ENCODE results near the gene TPTE2.
"Not testable (repeated sequence)": the region's sequence is repeated elsewhere in the genome, so short reads cannot be mapped to it uniquely, and the experiment has no call there.

TPTE2 gene

GRCh38 chr13:19561127-19561582 lies at the start of gene TPTE2:
Gene TPTE2, minus strand, starts transcription at chr13:19561532. Its CDS starts 58,298 bp downstream, at chr13:19503234.
- not testable (repeated sequence) for DNase-seq (ENCODE audit: low read depth in 2 of 2, low spot score in 1 of 2)

DNA sequence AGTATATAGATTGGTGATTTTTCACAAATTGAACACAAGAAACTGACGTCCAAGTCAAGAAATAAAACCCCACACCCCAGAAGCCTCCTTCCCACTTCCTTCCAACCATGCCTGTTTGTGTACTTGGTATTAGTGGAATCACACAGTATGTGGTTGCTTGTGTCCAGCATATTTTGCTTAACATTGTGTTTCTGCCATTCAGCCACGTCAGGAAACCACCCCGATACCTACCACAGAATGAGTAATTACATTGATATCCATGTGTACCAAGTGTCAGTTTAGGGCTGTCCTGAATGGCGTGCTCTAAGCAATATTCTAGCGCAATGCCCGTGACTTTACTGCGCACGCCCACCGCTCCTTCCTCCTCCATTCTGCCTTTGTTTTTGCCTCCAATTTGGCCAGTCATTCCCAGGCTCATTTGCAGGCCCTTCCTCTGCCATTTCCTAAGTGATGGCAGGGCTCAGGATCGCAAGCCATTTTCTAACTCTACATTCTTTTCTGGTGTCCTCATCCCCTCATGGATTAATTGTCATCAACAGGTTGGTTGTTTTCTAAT lies 46.3 kb upstream of the TPTE2 start:
- no peak for DNase-seq (ENCODE audit: low read depth in 2 of 2, low spot score in 1 of 2)

- no peak for DNase-seq (ENCODE audit: low read depth in 2 of 2, low spot score in 1 of 2)
Measured at GRCh38 chr13:19606737-19607136, 45.4 kb upstream of the TPTE2 start.

DNA sequence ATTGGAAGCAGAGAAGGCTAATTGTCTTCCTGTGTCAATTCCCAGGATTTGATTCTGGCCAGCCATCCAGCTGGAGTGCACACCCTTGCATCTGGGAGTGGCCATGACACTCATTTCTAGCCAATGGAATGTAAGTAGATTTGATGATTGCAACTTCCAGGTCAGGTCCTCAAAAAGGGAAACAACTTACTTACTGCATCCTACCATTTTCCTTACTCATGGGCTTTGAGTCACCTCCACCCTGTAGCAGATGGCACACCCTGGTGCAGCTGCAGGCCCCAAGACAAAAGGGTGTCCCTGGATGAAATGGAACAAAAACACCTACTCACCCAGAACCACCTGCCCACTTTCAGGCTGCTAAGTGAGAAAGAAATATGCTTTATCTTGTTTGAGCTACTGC lies 44.8 kb upstream of the TPTE2 start:
- DNase-seq (ENCODE audit: low read depth in 2 of 2, low spot score in 1 of 2), result no peak

DNA sequence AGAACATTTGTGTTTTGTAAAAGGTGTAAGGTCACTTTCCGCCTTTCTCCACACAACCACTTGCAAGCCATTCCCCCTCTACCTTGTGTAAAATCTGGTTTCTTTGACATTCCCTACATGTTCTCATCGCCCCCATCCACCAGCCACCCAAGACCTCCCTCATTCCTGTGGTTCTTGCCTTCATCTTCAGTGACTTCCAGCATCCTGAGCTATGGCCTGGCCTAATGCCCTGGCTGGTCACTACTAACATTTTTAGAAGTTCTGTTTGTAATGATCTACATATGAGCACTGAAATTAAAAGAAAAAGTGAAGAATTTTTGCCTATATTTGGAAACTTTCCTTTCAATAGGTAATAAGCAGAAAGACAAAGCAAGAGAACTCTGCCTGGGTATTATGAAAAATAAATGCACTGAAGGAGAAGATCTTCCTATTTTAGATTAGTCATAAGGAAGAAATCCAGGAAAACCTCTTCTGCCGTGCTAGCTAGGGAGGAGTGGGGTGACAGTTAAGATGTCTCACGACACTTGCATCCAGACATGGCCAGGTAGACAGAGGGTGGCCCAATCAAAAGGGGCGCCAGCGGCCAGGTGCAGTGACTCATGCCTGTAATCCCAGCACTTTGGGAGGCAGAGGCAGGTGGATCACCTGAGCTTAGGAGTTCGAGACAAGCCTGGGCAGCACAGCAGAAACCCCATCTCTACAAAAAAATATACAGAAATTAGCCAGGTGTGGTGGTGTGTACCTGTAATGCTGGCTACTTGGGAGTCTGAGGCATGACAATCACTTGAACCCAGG lies 44.0 kb upstream of the TPTE2 start:
- DNase-seq (ENCODE audit: low read depth in 2 of 2, low spot score in 1 of 2), result no peak

DNA sequence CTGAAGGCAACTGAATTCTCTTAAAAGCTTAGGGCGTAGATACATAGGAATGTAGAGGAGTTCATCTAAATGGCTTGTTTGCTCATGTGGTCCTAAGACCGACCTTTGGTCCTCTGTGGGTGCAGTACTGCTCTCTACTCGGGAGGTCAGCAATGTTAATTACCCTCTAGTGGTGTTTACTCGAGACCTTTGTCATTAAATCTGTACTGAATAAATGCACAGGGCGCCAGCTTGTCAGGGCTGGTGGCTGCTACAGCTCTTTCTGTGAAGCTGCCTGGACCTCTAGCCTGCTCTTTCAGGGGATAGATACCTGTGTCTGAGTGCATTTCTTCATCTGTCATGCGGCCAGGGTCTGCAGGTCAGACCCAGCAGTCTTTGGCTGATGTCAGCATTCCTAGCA lies 43.0 kb upstream of the TPTE2 start:
- no peak for DNase-seq (ENCODE audit: low read depth in 2 of 2, low spot score in 1 of 2)

DNA sequence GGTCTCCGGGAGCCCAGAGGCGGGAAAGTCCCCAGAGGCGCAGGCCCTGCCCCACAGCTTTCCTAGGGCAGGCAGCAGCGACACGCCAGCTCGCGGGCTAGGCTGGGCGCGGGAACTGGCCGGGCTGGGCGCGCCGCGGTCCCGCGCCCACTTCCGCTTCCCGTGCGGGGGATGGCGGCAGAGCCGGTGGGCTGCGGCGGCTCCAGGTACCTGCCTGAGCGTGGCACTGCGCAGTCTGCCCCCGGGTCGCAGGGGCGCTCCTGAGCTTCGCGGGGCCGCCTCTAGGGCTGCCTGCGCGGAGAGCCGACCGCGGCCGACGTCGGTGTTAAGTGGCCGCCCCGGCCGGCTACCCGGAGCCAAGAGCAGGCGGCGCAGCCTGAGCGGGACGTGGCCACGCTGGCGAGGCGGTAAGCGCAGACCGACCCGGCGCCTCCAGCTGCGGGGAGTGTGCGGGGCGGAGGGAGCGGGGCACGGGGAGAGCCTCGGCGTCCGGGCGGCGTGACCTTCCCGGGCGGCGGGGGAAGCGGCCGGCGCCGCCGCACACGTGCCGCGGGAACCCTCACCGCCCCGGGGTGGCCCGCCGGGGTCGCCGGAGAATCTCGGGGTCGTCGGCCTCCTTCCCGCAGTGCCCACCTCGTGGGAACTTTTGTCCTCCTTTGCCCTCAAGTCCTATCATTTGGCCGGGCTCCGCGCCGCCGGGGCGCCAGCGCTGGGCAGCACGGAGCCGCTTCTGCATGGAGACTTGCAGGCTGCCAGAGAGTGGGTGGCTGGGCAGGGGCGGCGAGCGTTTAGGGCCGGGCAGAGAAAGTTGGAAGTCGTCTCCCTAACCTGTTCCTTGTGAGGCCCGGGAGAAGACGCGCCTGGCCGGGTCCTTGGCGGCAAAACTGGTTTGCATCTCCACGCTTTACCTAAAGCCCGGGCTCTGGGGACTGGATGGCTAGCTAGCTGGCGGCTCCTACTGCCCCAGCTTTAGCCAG lies 40.7 kb upstream of the TPTE2 start:
- DNase-seq (ENCODE audit: low read depth in 2 of 2, low spot score in 1 of 2), result no peak

GRCh38 chr13:19597523-19597922 lies 36.2 kb upstream of the TPTE2 start:
- no peak for DNase-seq (ENCODE audit: low read depth in 2 of 2, low spot score in 1 of 2)

DNA sequence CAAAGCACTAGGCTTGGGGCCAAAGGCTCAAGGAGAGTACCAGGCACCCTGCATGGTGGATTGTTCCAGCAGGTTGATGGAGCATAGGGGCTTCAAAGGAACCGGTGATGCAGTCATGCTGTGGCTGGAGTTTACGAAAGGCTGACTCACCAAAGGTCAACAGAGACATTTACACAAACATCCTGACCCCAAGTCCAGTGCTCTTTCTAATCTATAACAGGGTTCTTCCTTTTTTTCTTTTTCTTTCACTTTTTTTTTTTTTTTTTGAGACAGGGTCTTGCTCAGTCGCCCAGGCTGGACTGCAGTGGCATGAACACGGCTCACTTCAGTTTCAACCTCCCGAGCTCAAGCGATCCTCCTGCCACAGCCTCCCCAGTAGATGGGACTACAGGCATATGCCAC lies 35.6 kb upstream of the TPTE2 start:
- no peak for DNase-seq (ENCODE audit: low read depth in 2 of 2, low spot score in 1 of 2)

- DNase-seq (ENCODE audit: low read depth in 2 of 2, low spot score in 1 of 2), result no peak
Measured at GRCh38 chr13:19596086-19596485, 34.8 kb upstream of the TPTE2 start.

GRCh38 chr13:19592657-19593180 lies 31.4 kb upstream of the TPTE2 start:
- no peak for DNase-seq (ENCODE audit: low read depth in 2 of 2, low spot score in 1 of 2)

- DNase-seq (ENCODE audit: low read depth in 2 of 2, low spot score in 1 of 2), result no peak
Measured at GRCh38 chr13:19591864-19592263, 30.5 kb upstream of the TPTE2 start.

DNA sequence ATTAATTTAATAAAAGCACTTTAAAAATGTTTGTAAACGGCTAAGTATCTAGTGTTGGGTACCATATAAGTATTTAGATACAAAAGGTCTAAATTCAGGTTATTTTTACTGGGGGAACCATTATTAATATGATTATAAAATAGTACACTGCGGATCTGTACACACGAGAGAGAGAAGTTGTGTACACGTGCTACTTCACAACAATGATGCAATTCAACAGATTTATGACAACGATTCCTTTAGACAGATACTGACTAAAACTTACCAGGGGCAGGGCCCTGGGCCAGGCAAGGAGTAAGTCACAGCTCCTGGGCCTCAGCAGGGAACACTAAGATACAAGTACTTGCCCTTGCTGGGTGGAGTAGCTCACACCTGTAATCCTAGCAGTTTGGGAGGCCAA lies 29.1 kb upstream of the TPTE2 start:
- no peak for DNase-seq (ENCODE audit: low read depth in 2 of 2, low spot score in 1 of 2)

DNA sequence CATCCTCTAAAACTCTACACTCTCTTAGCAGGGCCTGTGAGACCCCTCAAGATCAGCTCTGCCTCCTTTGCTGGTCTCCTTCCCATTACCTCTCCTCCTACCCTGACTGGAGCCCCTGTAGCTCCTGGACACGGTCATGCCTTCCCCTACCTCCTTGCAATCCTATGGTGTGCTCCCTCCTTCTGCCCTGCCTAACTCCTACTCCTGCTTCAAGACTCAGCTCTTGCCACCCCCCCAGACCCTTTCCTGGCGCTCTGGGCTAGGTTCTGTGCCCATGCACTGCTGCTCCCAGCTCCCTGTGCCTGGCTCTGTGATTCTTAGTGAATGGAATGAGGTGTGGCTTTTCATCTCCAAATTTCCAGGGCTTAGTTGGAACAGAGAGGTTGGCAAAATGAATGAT lies 28.0 kb upstream of the TPTE2 start:
- no peak for DNase-seq (ENCODE audit: low read depth in 2 of 2, low spot score in 1 of 2)

DNA sequence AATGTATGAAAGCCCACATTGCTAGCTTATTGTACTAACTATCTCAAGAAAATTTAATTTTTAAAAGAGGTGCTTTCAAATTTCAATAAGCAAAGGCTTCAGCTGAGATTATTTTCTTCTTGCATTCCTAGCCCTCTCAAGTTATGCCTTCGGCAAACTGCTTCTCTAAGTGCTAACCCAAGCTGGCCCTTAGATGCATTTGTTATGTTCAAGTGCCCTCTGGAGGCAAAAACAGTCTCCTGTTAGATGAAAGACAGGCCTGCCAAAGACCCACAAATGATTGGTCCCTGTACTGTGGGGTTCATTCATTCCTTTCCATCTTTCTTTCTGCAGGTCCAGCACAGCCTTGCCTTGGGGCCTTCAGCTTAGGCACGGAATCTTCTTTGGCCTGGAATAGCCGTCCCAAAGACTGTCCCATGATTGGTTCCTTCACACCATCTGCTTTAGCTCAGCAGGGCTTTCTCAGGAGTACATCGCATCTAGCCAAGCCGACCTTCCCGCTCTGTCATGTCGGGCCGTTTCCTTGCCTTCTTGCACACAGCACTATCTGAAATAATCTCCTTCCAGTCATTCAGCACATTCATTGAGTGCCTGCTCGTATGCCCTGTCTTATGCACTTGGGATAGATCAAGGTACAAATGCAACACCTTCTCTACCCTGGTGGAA lies 26.4 kb upstream of the TPTE2 start:
- DNase-seq (ENCODE audit: low read depth in 2 of 2, low spot score in 1 of 2), result no peak

GRCh38 chr13:19586904-19587634 lies 25.7 kb upstream of the TPTE2 start:
- DNase-seq (ENCODE audit: low read depth in 2 of 2, low spot score in 1 of 2), result peak; percentile 29 to 43

DNA sequence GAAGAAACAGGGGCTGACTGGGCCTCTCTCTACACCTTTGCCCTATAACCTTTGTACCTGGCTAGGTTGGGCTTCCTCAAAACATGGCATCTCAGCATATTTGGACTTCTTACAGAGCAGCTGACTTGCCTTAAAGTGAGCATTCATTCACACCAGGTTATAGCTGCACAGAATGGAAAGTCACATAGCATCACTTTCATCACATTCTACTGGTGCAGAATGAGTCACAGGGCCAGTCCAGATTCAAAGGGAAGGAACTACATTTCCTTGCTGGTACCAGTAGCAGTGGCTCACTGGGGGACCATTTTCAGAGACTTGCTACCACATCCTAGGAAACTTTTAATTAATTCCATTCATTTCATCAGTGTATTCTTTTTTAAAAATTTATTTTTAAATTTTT lies 20.3 kb upstream of the TPTE2 start:
- DNase-seq (ENCODE audit: low read depth in 2 of 2, low spot score in 1 of 2), result no peak

DNA sequence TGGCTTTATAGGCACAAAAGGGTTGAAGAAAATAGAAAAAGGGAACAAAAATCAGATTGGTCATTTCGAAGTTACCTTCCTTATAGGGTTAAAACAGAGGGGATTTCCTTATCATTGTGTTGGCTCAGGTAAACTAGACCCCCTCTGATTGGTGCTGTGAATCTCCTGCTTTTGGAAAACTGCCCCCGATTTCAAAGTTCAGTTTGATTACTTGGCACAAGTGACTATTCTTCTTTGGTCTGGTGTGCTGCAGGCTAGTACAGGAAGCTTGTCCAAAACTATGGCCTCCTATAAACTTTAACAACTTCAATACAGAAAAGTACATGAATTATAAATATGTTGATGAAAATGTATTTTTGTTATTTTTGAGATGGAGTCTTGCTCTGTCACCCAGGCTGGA lies 13.9 kb upstream of the TPTE2 start:
- no peak for DNase-seq (ENCODE audit: low read depth in 2 of 2, low spot score in 1 of 2)

- DNase-seq (ENCODE audit: low read depth in 2 of 2, low spot score in 1 of 2), result no peak
Measured at GRCh38 chr13:19573120-19573716, 11.9 kb upstream of the TPTE2 start.

DNA sequence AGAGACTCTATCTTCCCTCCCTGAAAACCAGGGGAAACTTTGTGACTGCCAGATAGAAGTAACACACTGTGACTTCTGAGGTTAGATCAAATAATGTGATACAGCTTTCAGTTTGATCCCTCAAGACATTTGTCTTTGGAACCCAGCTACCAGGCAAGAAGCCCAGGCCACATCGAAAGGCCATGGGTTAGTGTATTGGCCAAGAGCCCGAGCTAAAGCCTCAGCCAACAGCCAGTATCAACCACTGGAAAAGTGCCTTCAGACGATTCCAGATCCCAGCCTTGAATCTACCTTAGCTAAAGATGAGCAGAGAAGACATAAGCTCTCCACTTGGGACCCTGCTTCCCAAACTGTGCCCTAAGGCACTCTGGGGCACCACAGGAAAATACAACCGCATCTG lies 10.9 kb upstream of the TPTE2 start:
- no peak for DNase-seq (ENCODE audit: low read depth in 2 of 2, low spot score in 1 of 2)
